22Rv1 (cell line): Measurements from ENCODE around the gene PRDM8.

Source experiments
- H3K27ac ChIP-seq: fragments of 450-650 bp; 2 replicates; pipeline ENCODE4 v1.5.1; 2017
- ZFX ChIP-seq: fragments of 450-650 bp; IDR thresholded peaks from 2 replicates; pipeline ENCODE4 v1.6.1; 2017; ENCODE audit warnings: antibody characterized with exemption, borderline replicate concordance
- TF ChIP-seq, protein P1 (sequence below): fragments of 450-650 bp; IDR thresholded peaks from 2 replicates; pipeline ENCODE4 v1.5.1; 2017; ENCODE audit warnings: mild to moderate bottlenecking

PRDM8 gene

DNA sequence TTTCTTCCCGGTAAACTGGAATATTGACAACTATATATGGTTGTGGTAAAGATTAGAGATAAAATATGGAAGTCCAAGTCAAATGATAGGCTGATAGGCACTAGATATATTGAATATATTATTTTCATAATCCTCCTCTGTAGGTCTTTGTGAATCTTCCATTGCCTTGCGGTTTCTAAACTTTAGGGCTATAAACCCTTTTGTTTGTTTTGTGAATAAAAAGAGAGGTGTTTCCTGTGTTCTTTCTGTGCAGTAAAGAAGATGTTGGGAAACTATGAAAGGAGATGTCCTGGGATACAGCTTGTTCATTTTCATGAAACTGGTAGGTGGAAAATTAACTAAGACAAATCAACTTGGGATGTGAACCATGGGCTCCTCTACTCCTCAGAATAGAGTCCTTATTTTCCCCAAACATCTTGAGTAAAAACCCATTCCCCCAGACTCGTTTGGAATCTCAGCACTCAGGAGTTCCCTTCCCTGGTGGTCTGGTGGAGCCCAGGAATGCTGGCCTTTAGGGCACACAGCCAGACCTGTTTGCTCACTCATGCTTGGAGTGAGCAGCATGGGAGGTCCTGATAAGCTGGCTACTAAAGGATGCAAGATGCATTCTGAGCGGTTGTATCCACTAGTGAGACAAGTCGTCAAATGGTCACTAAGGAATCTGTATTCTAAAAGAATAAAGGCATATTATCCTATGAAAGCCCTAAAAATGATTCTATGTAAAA is 22.2 kb downstream of the PRDM8 start:
- H3K27ac ChIP-seq = no peak overlapping the region
- TF ChIP-seq, protein P1, sequence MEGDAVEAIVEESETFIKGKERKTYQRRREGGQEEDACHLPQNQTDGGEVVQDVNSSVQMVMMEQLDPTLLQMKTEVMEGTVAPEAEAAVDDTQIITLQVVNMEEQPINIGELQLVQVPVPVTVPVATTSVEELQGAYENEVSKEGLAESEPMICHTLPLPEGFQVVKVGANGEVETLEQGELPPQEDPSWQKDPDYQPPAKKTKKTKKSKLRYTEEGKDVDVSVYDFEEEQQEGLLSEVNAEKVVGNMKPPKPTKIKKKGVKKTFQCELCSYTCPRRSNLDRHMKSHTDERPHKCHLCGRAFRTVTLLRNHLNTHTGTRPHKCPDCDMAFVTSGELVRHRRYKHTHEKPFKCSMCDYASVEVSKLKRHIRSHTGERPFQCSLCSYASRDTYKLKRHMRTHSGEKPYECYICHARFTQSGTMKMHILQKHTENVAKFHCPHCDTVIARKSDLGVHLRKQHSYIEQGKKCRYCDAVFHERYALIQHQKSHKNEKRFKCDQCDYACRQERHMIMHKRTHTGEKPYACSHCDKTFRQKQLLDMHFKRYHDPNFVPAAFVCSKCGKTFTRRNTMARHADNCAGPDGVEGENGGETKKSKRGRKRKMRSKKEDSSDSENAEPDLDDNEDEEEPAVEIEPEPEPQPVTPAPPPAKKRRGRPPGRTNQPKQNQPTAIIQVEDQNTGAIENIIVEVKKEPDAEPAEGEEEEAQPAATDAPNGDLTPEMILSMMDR = no peak
- no peak for TF ChIP-seq ZFX

DNA sequence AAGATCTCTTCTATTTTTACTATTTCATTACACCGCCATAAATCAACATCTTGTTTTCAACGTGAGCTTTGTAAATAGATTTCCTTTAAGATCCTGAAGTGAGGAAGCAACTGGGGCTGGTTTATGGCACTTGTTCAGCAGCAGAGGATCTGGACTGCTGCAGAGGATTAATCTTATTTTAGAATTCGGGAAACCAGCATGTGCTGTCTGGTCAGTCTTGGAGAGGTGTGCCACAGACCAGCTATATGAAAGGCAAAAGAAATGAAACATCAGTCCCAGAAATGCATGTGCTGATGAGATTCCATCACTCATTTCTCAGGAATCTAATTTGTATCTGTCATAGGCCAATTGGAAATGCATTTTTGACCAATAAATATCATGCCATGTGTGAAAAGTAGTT is 23.4 kb downstream of the PRDM8 start:
- H3K27ac ChIP-seq = no peak overlapping the region
- TF ChIP-seq ZFX = no peak

DNA sequence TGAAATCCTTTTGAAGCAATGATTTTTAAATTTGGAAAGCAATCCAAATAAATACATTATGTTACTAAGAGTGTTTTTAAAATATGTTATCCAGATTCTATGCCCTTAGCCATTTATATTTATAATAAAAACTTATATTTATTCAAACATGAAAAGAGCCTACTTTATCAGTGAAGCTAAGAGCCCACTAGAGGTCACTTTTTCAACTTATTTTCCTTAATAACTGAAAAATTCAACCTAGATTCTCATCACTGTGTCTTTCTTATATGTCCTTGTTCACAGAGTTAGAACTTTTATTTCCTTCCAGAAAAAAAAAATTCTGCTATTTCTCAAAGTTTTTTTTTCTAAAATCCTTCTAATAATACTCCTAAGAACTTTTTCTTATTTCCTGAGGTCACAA is 23.9 kb downstream of the PRDM8 start:
- no peak overlapping the region for H3K27ac ChIP-seq
- TF ChIP-seq, protein P1 = peak; percentile 55
- TF ChIP-seq ZFX = no peak

DNA sequence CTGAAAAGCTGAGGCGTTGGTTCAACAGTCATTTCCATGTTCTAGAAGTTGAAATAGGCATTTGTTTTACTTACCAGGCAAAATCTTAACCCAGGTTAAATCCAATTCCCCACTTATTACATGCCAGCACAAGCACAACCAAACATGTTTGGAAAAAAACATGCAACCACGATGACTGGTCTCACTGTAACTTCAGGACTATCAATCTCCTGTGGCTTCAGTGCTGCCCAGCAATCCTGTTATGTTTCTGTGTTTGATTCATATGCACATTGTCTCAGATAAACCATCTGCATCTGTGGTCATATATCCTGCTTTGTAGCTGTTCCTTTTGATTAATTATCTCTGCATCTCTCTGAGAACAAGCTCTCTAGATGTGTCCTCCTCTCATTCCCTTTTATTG is 28.3 kb downstream of the PRDM8 start:
- TF ChIP-seq, protein P1 = no peak
- no peak overlapping the region for H3K27ac ChIP-seq

DNA sequence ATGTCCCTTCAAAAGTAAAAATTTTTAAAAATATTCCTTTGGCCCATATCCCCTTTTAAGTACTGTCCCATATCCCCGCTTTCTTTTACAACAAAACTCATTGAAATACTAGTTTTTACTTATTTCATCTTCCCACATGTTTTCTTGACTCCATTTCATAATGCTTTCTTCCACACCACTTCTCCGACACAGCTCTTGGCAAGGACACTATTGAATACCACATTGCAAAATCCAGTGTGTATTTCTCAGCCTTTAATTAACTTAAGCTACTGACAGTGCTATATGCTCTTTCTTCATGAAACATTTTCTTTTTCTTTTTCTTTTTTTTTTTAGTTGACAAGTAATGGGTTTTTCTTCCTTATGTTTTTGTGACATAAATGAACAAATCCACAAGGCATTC is 28.8 kb downstream of the PRDM8 start:
- TF ChIP-seq, protein P1 = no peak
- TF ChIP-seq ZFX = no peak

DNA sequence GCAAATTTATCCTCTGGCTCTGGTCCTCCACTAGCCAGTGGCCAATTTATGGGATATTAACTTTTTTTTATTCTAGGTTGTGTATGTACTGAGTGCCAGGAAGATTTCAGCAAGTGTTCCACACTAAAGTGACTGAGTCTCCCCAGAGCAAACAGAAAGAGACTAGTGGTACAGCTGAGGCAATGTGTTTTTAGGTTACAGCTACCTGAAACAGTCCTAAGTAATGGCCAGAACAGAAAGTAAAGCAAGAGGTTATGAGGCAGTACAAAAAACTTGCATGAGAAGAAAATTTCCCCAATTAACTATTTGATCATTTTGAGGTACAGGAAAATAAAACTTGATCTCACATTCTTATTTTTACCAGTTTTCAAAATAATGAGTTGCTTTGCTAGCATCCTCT is 31.2 kb downstream of the PRDM8 start:
- no peak overlapping the region for H3K27ac ChIP-seq
- TF ChIP-seq, protein P1 = no peak
- no peak for TF ChIP-seq ZFX

More for the DNA sequence above, 28.8 kb downstream of the PRDM8 start:
- H3K27ac ChIP-seq = no peak overlapping the region

DNA sequence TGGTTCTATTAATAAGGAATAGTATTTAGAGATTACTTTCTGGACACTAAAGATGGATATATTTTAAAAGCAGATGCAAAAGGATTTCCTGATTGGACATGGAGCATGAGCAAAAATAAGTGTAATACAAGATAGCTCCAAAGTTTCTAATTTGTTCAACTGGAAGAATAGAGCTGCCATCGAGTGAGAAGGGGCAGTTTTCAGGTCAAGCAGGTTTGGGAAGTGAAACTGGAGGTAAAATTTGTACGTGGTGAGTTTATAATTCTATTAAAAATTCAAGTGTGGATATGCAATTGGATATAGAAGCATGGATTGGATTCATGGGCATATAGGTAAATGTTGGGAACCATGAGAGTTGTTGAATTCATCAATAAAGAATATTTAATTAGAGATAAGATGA is 31.8 kb downstream of the PRDM8 start:
- no peak overlapping the region for H3K27ac ChIP-seq
- TF ChIP-seq, protein P1 = no peak
- TF ChIP-seq ZFX = no peak

DNA sequence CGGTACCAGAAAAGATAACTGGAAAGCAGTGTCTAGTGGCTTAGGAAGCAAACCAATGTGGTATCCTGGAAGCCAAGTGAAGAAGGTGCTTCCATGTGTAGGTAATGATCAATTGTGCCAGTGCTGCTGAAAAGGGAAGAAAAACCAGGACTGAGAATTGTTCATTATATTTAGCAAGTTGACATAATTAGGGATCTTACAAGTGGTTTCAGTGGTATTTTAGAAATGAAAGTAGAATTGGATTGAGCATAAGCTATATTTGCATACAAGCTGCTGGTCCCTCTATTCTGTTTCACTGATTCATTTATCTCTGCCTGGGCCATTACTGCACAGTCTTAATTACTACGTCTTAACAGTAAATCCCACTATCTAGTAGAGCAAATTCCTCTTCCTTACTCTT is 32.3 kb downstream of the PRDM8 start:
- H3K27ac ChIP-seq = no peak overlapping the region
- TF ChIP-seq, protein P1 = no peak
- TF ChIP-seq ZFX = no peak
